ENCODE measurements around the gene MAP4K4.

MAP4K4 gene

GRCh38 chr2:101831351-101831865, 133.9 kb downstream of the MAP4K4 start:
- peak; percentile 71 for DNase-seq (ENCODE audit: low spot score)
- no peak for FAIRE-seq

- no peak for FAIRE-seq
These were observed 134.6 kb downstream of the MAP4K4 start for GRCh38 chr2:101832114-101832513.

GRCh38 chr2:101833890-101834523, 136.5 kb downstream of the MAP4K4 start:
- FAIRE-seq (no peak), DNase-seq (ENCODE audit: low spot score) (no peak)

More at GRCh38 chr2:101832114-101832513, 134.6 kb downstream of the MAP4K4 start:
- no peak for DNase-seq (ENCODE audit: low spot score)

GRCh38 chr2:101837354-101837753, 139.8 kb downstream of the MAP4K4 start:
- FAIRE-seq (no peak), DNase-seq (ENCODE audit: low spot score) (no peak)

- DNase-seq (ENCODE audit: low spot score) = no peak
- FAIRE-seq = no peak
These were observed 144.3 kb downstream of the MAP4K4 start for GRCh38 chr2:101841679-101842327.

GRCh38 chr2:101842471-101842870, 145.0 kb downstream of the MAP4K4 start:
- no peak for FAIRE-seq

GRCh38 chr2:101843048-101843447, 145.5 kb downstream of the MAP4K4 start:
- FAIRE-seq (no peak), DNase-seq (ENCODE audit: low spot score) (no peak)

More at GRCh38 chr2:101842471-101842870, 145.0 kb downstream of the MAP4K4 start:
- DNase-seq (ENCODE audit: low spot score) = no peak

- FAIRE-seq (no peak), DNase-seq (ENCODE audit: low spot score) (no peak)
These were observed 146.0 kb downstream of the MAP4K4 start for GRCh38 chr2:101843471-101843870.

GRCh38 chr2:101844055-101844635, 146.6 kb downstream of the MAP4K4 start:
- FAIRE-seq (no peak), DNase-seq (ENCODE audit: low spot score) (no peak)

- DNase-seq (ENCODE audit: low spot score) (no peak), FAIRE-seq (no peak)
These were observed 149.5 kb downstream of the MAP4K4 start for GRCh38 chr2:101846973-101847372.

- DNase-seq (ENCODE audit: low spot score) = no peak
- FAIRE-seq = no peak
These were observed 150.3 kb downstream of the MAP4K4 start for GRCh38 chr2:101847661-101848339.

- DNase-seq (ENCODE audit: low spot score) (no peak), FAIRE-seq (no peak)
These were observed 151.4 kb downstream of the MAP4K4 start for GRCh38 chr2:101848769-101849410.

GRCh38 chr2:101850450-101850849, 152.9 kb downstream of the MAP4K4 start:
- DNase-seq (ENCODE audit: low spot score) (no peak), FAIRE-seq (no peak)

GRCh38 chr2:101850991-101851390, 153.5 kb downstream of the MAP4K4 start:
- FAIRE-seq (no peak), DNase-seq (ENCODE audit: low spot score) (no peak)

- FAIRE-seq = no peak
- no peak for DNase-seq (ENCODE audit: low spot score)
These were observed 155.3 kb downstream of the MAP4K4 start for GRCh38 chr2:101852824-101853223.

GRCh38 chr2:101854877-101855276, 157.4 kb downstream of the MAP4K4 start:
- DNase-seq (ENCODE audit: low spot score) (no peak), FAIRE-seq (peak; percentile 35)

- FAIRE-seq (no peak), DNase-seq (ENCODE audit: low spot score) (no peak)
These were observed 158.3 kb downstream of the MAP4K4 start for GRCh38 chr2:101855776-101856175.

- FAIRE-seq = no peak
- no peak for DNase-seq (ENCODE audit: low spot score)
These were observed 160.7 kb downstream of the MAP4K4 start for GRCh38 chr2:101858246-101858645.

GRCh38 chr2:101858910-101859309, 161.4 kb downstream of the MAP4K4 start:
- no peak for DNase-seq (ENCODE audit: low spot score)
- no peak for FAIRE-seq

- FAIRE-seq (no peak), DNase-seq (ENCODE audit: low spot score) (no peak)
These were observed 162.1 kb downstream of the MAP4K4 start for GRCh38 chr2:101859604-101860003.

GRCh38 chr2:101860157-101860556, 162.7 kb downstream of the MAP4K4 start:
- no peak for DNase-seq (ENCODE audit: low spot score)
- FAIRE-seq = no peak

All from urothelium cell line (cell line).